Measurements from ENCODE around the gene CACNA2D1. TPM values are rescaled to one million over a fixed set of nuclear protein-coding genes. Genes with fewer than 3 reads are reported as not detected.

Gene CACNA2D1
- total and polyA plus RNA-seq, 8 donors: 0.79 to 5.0 (median 2.1) TPM

DNA sequence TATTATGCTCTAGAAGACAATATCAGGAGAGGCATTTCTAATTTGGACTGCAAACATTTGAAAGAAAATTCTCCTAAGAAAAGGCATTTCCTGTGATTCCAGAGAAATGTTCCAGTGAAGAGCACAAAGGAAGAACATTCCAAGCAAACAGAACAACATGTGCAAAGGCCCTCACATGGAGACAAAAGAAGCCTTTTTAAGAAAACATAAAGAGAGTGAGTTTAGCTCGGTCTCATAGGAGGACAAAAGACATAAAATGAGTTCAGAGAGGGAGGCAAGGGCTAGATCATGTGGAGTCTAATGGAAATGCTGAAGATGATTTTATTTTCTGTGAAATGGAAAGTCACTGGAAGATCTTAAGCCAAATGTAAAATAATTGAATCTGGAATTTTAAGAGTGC, 404.0 kb downstream of the CACNA2D1 start:
- Histone ChIP-seq H3K4me3 (no peak overlapping the region), H3K4me1 (no peaks in the 10 kb centered on the region), H3K27ac (no peak overlapping the region), H3K9me3 (no peaks in the 10 kb centered on the region), H3K36me3 (no peaks in the 10 kb centered on the region), H3K27me3 (peaks cover 0 to under 1% (median 0%) of the 10 kb centered on the region in 4 donors)
- TF ChIP-seq, protein P1, sequence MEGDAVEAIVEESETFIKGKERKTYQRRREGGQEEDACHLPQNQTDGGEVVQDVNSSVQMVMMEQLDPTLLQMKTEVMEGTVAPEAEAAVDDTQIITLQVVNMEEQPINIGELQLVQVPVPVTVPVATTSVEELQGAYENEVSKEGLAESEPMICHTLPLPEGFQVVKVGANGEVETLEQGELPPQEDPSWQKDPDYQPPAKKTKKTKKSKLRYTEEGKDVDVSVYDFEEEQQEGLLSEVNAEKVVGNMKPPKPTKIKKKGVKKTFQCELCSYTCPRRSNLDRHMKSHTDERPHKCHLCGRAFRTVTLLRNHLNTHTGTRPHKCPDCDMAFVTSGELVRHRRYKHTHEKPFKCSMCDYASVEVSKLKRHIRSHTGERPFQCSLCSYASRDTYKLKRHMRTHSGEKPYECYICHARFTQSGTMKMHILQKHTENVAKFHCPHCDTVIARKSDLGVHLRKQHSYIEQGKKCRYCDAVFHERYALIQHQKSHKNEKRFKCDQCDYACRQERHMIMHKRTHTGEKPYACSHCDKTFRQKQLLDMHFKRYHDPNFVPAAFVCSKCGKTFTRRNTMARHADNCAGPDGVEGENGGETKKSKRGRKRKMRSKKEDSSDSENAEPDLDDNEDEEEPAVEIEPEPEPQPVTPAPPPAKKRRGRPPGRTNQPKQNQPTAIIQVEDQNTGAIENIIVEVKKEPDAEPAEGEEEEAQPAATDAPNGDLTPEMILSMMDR (IDR thresholded peaks at IDR 0.05): no peak
- FAIRE-seq: no peak
- intact Hi-C loops (cut with DNase I): loop anchor here in 1 of 3 donors (10.0 kb wide), 1 partner anchor 535 kb away; no protein-coding TSS in a partner anchor
- 70 to 80% methylated on average over 1 of the region's 1 CpG for WGBS, 2 donors
- DNase-seq: no peak
- no peak for ATAC-seq

DNA sequence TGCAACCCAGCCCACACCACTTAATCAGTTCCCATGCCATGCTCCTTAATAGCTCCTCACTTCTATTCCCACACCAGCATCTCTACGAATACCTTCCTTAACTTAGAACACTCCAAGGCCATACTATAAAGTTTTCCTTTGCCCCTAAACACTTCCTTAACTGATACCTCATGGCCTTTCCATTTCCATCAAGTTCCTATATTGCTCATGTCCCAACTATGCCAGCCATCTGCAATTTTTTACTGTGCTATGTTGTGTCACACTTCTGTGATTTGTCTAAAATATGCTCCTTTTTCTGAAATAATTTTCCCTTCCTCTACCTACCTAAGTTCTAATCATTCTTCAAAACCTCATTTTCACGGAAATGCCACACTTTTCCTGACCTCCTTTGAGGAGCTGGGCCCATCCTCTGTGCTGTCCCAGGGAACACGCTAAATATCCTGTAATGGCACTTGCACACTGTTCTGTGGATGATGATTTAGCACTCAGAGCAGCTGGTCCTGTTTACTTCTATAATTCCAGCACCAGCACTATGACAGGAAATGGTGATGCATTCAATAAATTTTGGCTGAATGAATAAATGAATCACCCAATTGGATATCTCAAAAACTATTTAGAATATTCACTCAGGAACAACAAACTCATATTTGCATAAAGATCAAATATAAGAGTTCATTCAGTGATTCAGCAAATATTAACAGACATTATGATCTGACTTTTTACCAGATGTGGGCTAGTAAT, 407.3 kb downstream of the CACNA2D1 start:
- 71 to 77% methylated on average over 3 of the region's 3 CpGs for WGBS, 2 donors
- no peak for FAIRE-seq
- no peaks in the 10 kb centered on the region for H3K27me3 ChIP-seq

DNA sequence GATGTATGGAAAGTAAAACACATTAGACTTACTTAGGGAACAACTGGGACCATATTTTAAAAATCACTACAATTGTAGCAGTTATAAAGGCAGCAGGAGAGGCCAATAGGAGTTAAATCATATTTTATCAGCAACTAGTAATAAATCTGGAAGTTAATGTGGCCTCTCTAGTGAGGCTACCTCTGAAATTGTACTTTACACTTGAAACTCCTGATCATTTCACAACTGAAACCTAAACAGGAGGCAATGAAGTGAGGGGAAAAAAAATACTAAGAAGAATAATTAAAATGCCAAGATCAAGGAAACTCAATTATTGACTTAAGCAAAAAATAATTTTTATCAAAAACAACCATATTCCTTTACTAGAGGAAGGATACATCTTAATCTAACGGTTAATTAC, 408.1 kb downstream of the CACNA2D1 start:
- intact Hi-C loops (cut with DNase I): no loop called here
- H3K36me3 ChIP-seq: no peaks in the 10 kb centered on the region
- no peak overlapping the region for H3K4me3 ChIP-seq
- H3K27ac ChIP-seq: no peak overlapping the region
- FAIRE-seq (no peak), ATAC-seq (no peak), DNase-seq (no peak)
- TF ChIP-seq, protein P1 (IDR thresholded peaks at IDR 0.05): no peak
- no peaks in the 10 kb centered on the region for H3K9me3 ChIP-seq
- H3K4me1 ChIP-seq: no peaks in the 10 kb centered on the region
- H3K27me3 ChIP-seq: no peaks in the 10 kb centered on the region
- 77 to 86% methylated on average over 1 of the region's 1 CpG for whole genome bisulfite sequencing, 2 donors

More for the DNA sequence above, 407.3 kb downstream of the CACNA2D1 start:
- intact Hi-C loops (cut with DNase I): no loop called here
- no peak overlapping the region for H3K4me3 ChIP-seq
- no peaks in the 10 kb centered on the region for H3K9me3 ChIP-seq
- ATAC-seq (no peak), DNase-seq (no peak)
- TF ChIP-seq, protein P1 (IDR thresholded peaks at IDR 0.05): no peak
- H3K36me3 ChIP-seq: no peaks in the 10 kb centered on the region
- no peaks in the 10 kb centered on the region for H3K4me1 ChIP-seq
- H3K27ac ChIP-seq: no peak overlapping the region

DNA sequence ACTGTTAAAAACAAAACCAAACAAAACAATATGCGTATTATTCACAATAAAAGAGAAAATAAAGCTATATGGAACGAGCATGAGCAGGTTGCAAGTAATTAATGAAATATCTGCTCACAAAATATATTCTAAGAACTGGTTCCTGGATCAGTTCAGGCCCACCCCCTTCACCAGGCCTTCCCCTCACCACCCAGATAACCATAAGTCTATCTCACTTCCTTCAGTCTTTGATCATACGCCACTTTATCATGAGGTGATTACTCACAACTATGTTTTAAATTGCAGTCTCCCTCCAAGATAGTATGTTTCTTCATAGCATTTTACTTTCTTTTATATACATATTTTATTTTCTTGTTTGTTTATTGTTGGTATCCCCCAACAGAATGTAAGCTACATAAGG, 410.7 kb downstream of the CACNA2D1 start:
- no peaks in the 10 kb centered on the region for H3K9me3 ChIP-seq

More for the DNA sequence above, 410.7 kb downstream of the CACNA2D1 start:
- ATAC-seq: no peak
- intact Hi-C loops (cut with DNase I): no loop called here
- Histone ChIP-seq H3K4me3 (no peak overlapping the region), H3K27ac (no peak overlapping the region), H3K27me3 (no peaks in the 10 kb centered on the region), H3K36me3 (no peaks in the 10 kb centered on the region), H3K4me1 (no peaks in the 10 kb centered on the region)
- no peak for DNase-seq
- TF ChIP-seq, protein P1 (IDR thresholded peaks at IDR 0.05): no peak
- no peak for FAIRE-seq
- 70 to 77% methylated on average over 3 of the region's 3 CpGs for WGBS, 2 donors

All from pancreas (tissue), 10 donors.